Measurements from ENCODE around the gene CRYBG1.

DNA sequence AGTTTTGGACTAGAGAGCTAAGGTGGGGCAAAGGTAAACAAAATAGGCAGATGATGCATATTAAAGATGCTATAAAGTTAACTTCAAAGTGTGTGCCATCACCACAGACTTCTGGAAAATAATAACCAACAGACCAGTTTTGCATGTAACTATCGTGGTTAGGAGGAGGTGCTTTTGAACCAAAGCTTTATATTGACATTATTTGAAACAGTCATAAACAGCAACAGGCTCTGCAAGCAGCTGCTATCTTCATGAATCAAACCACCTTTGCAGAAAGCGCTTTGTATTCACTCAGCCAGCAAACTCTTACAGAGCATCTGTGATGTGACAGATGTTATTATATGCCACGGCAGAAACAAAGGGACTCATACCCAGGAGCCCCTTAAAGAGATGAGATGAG lies 81.9 kb downstream of the CRYBG1 start:
- TF ChIP-seq NFYB (CRISPR knock-in tag; IDR thresholded peaks at IDR 0.05), result no peak
- no peak for TF ChIP-seq ZNF768 (CRISPR knock-in tag; IDR thresholded peaks at IDR 0.05)
- TF ChIP-seq, protein P1, sequence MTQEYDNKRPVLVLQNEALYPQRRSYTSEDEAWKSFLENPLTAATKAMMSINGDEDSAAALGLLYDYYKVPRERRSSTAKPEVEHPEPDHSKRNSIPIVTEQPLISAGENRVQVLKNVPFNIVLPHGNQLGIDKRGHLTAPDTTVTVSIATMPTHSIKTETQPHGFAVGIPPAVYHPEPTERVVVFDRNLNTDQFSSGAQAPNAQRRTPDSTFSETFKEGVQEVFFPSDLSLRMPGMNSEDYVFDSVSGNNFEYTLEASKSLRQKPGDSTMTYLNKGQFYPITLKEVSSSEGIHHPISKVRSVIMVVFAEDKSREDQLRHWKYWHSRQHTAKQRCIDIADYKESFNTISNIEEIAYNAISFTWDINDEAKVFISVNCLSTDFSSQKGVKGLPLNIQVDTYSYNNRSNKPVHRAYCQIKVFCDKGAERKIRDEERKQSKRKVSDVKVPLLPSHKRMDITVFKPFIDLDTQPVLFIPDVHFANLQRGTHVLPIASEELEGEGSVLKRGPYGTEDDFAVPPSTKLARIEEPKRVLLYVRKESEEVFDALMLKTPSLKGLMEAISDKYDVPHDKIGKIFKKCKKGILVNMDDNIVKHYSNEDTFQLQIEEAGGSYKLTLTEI (CRISPR knock-in tag; conservative IDR thresholded peaks at IDR 0.05), result no peak
- no peak for TF ChIP-seq ATAD3A (CRISPR knock-in tag; IDR thresholded peaks at IDR 0.05)
- TF ChIP-seq ZNF672 (CRISPR knock-in tag; IDR thresholded peaks at IDR 0.05), result no peak
